Stimulated activated CD8-positive, alpha-beta memory T cell treated with anti-CD3 and anti-CD28 coated beads, Interleukin-4, amount 100 ng/mL, for 48 hours (primary cell): ENCODE measurements around the gene RFXAP.

Experiments
- DNase-seq: peaks from one replicate; pipeline ENCODE4 v3.0.0-alpha.2; 2020

The RFXAP gene

GRCh38 chr13:36870050-36870692 is 51.1 kb downstream of the RFXAP start:
- no peak for DNase-seq

GRCh38 chr13:36872621-36873020 is 53.6 kb downstream of the RFXAP start:
- DNase-seq, result no peak

GRCh38 chr13:36875431-36875830 is 56.4 kb downstream of the RFXAP start:
- DNase-seq, result no peak

- DNase-seq, result no peak
Measured at GRCh38 chr13:36875961-36876360, 56.9 kb downstream of the RFXAP start.
